ENCODE results near the gene CRK.
"Not testable (repeated sequence)": the region's sequence is repeated elsewhere in the genome, so short reads cannot be mapped to it uniquely, and the experiment has no call there.

Gene CRK

DNA sequence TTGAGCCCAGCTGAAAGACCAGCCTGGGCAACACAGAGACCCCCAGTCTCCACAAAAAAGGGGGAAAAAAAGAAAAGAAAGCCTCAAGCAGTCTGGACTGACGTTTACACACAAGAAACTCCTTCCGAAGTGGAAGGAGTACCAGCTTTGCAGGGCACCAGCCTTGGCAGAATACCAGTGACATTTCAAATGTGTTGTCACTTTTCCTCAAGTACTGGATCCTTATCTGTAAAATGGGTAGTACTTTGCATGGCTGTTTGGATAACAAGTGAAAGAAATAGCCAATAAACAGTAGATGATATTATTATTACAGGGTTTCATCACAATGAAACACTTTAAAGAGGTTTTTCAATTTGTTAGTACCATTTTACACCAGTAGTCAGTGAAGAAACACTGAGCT lies 70.2 kb downstream of the CRK start:
- TF ChIP-seq ZNF274 (IDR thresholded peaks at IDR 0.05; ENCODE audit: low read depth, low read length): no peak
- H3K4me3 ChIP-seq (ENCODE audit: low read length): no peak overlapping the region

- TF ChIP-seq ZNF274 (IDR thresholded peaks at IDR 0.05; ENCODE audit: low read depth, low read length): no peak
- H3K4me3 ChIP-seq (ENCODE audit: low read length): no peak overlapping the region
Observed at GRCh38 chr17:1384905-1385435, 71.1 kb downstream of the CRK start.

DNA sequence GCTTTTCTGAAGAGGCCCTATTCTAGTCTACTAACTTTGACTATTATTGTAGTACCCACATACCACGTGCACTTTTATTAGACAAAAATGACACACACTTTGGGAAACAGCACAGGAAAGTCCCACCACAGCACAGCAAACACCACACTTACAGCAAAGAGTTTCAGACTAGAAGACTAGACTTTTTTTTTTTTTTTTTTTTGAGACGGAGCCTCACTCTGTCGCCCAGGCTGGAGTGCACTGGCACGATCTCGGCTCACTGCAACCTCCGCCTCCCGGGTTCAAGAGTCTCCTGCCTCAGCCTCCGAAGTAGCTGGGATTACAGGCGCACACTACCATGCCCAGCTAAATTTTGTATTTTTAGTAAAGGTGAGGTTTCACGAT lies 76.1 kb downstream of the CRK start:
- H3K4me3 ChIP-seq (ENCODE audit: low read length): no peak overlapping the region

DNA sequence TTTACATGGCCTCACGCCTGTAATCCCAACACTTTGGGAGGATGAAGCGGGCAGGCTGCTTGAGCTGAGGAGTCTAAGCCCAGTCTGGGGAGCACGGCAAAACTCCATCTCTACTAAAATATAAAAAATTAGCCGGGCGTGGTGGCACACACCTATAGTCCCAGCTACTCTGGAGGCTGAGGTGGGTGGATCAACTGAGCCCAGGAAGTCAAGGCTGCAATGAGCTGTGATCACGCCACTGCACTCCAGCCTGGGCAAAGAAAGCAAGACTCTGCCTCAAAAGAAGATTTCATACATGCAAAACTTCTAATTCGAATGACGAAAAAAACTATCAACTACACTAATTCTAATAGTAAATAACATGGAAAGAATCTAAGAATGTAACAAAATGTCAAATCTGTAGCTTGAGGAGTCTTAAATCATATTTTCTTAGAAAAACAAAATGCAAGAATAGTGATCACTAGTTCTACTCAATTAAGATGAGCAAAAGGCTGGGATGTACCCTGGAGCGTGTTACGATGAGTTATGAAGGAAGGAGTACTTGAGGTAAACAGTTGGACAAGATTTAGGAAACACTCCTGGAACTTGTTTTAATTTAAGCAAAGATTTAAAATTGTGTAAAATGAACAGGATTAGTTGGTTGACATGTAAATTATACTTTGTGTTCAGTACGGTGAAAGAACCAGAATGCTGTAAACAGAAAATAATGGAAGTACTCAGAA lies 76.7 kb downstream of the CRK start:
- no peak overlapping the region for H3K4me3 ChIP-seq (ENCODE audit: low read length)
- TF ChIP-seq ZNF274 (IDR thresholded peaks at IDR 0.05; ENCODE audit: low read depth, low read length): no peak

More for the DNA sequence above, 76.1 kb downstream of the CRK start:
- no peak for TF ChIP-seq ZNF274 (IDR thresholded peaks at IDR 0.05; ENCODE audit: low read depth, low read length)

- H3K4me3 ChIP-seq (ENCODE audit: low read length): not testable (repeated sequence)
Observed at GRCh38 chr17:1378476-1378860, 77.6 kb downstream of the CRK start.

DNA sequence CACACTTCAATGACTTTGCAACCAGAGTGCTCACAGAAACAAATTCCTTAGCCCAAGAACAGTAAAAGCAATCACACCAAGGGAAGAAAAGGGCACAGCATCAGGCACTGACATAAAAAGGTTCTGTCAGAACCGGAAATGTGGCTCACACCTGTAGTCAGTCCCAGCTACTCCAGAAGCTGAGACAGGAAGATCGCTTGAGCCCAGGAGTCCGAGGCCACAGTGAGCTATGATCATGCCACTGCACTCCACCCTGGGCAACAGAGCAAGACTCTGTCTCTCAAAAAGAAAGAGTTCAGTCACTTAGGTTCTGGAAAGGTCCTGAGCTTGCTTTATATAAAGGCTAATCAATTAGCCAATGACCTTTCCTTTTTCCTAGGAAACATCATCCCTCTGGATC lies 78.7 kb downstream of the CRK start:
- TF ChIP-seq ZNF274 (IDR thresholded peaks at IDR 0.05; ENCODE audit: low read depth, low read length): no peak
- H3K4me3 ChIP-seq (ENCODE audit: low read length): no peak overlapping the region

- no peak for TF ChIP-seq ZNF274 (IDR thresholded peaks at IDR 0.05; ENCODE audit: low read depth, low read length)
- peak overlapping the region; percentile 37; the same call in 1 of the 2 replicates for H3K4me3 ChIP-seq (ENCODE audit: low read length)
Observed at GRCh38 chr17:1376061-1376460, 80.0 kb downstream of the CRK start.

DNA sequence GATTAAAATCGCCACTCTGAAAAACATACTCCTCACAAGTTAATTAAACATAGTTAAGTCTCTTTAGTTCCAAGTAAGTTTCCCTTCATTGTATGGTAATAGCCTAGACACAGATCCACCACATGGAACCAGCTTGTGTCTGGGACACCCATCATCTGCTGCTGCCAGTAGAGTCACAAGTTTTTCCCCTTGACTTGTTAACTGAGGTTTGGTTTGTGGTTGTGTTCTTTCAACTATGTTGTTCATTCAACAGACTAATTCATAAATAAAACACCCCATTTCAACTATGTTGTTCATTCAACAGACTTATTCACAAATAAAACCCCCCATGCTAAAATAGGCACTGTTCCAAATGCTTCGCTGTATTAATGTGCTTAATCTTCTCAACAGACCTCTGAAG lies 80.4 kb downstream of the CRK start:
- H3K4me3 ChIP-seq (ENCODE audit: low read length): no peak overlapping the region
- no peak for TF ChIP-seq ZNF274 (IDR thresholded peaks at IDR 0.05; ENCODE audit: low read depth, low read length)

GRCh38 chr17:1374431-1375177 lies 81.4 kb downstream of the CRK start:
- no peak for TF ChIP-seq ZNF274 (IDR thresholded peaks at IDR 0.05; ENCODE audit: low read depth, low read length)
- H3K4me3 ChIP-seq (ENCODE audit: low read length): peak overlapping the region; percentile 42; the same call in 1 of the 2 replicates

- TF ChIP-seq ZNF274 (IDR thresholded peaks at IDR 0.05; ENCODE audit: low read depth, low read length): no peak
- no peak overlapping the region; the same call in 1 of the 2 replicates for H3K4me3 ChIP-seq (ENCODE audit: low read length)
Observed at GRCh38 chr17:1373707-1374237, 82.3 kb downstream of the CRK start.

- TF ChIP-seq ZNF274 (IDR thresholded peaks at IDR 0.05; ENCODE audit: low read depth, low read length): no peak
- no peak overlapping the region for H3K4me3 ChIP-seq (ENCODE audit: low read length)
Observed at GRCh38 chr17:1372618-1373017, 83.4 kb downstream of the CRK start.

DNA sequence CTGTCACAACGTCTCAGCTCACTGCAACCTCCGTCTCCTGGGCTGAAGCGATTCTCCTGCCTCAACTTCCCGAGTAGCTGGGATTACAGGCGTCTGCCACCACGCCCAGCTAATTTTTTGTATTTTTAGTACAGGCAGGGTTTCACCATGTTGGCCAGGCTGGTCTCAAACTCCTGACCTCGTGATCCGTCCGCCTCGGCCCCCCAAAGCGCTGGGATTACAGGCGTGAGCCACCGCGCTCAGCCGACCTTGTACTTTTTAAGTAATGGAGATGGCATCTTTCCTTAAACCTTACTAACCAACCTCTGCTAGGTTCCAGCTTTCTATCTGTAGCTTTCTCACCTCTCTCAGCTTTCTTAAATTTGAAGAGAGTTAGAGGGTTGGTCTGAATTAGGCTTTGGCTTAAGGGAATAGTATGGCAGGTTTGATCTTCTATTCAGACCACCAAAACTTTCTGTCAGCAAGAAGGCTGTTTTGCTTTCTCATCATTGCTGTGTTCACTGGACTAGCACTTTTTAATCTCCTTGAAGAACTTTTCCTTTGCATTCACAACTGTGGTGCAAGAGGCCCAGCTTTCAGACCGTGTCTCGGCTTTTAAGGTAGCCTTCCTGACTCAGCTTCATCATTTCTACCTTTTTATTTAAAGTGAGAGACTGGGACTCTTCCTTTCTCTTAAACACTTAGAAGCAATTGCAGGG lies 84.0 kb downstream of the CRK start:
- no peak overlapping the region for H3K4me3 ChIP-seq (ENCODE audit: low read length)
- no peak for TF ChIP-seq ZNF274 (IDR thresholded peaks at IDR 0.05; ENCODE audit: low read depth, low read length)

Measured in GM08714 (cell line).